NCI-H2029 treated with DMSO at 0.1 percent for 48 hours (cell line): ENCODE measurements around the gene TRIP10.

Experiments
- DNase-seq: peaks from one replicate; lab custom pipeline; 2025; lab: John Stamatoyannopoulos, UW

Gene TRIP10

GRCh38 chr19:6711605-6712004, 27.9 kb upstream of the TRIP10 start:
- no peak for DNase-seq

GRCh38 chr19:6712231-6712630, 27.2 kb upstream of the TRIP10 start:
- DNase-seq, result no peak

GRCh38 chr19:6712692-6713670, 26.5 kb upstream of the TRIP10 start:
- no peak for DNase-seq

GRCh38 chr19:6713773-6714692, 25.4 kb upstream of the TRIP10 start:
- DNase-seq, result no peak

DNA sequence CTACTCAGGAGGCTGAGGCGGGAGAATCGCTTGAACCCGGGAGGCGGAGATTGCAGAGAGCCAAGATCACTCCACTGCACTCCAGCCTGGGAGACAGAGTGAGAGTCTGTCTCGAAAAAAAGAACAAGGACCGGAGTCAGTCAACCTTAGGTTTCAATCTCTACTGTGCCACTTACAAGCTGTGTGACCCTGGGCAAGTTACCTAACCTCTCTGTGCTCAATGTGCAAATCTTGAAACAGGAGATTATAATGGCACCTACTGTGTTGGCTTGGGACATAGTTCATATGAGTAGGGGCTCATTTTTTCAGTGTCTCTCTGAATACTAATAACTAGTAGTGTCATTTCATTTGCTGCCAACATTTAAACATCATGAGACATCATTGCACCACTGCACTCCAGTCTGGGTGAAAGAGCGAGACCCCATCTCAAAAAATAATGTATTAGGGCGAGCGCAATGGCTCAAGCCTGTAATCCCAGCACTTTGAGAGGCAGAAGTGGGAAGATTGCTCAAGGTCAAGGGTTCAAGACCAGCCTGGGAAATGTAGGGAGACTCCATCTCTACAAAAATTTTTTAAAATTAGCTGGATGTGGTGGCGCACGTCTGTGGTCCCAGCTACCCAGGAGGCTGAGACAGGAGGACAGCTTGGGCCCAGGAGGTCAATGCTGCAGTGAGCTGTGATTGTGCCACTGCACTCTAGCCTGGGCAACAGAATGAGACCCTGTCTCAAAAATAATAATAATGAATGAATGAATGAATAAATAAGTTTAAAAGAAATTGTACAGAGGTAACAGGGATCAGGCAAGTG, 24.5 kb upstream of the TRIP10 start:
- DNase-seq, result no peak

DNA sequence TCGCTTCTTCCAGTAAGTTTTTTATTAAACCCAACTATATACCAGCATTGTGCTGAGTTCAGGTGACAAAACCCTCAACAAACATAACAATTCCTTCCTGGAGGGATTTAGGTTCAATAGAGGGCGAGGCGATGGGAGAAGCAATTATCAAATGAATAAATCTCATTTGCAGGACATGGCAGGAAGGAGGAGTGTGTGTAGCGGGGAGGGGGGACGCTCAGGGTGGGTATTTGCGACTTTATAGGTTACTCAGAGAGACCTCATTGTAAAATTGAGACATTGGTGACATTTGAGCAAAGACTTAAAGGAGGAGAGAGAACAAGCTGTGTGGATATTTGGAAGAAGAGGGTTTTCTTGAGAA, 22.9 kb upstream of the TRIP10 start:
- no peak for DNase-seq

DNA sequence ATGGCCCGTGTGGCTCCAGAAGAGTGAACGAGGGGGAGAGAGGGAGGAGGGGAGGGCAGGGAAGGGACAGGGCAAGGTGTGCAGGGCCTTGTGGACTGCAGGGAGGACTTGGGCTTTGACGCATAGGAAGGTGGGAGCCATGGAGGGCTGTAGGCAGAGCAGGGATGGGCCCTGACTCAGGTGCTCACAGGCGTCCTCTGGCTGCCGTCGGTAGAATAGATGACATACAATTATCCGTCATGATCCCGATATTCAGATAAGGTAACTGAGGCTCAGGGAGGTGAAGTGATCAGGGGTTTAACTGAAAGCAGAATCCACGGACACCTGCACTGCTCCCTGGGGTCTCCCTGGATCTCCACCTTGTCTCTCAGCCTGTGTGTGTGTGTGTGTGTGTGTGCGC, 22.4 kb upstream of the TRIP10 start:
- no peak for DNase-seq

GRCh38 chr19:6717441-6717971, 22.0 kb upstream of the TRIP10 start:
- no peak for DNase-seq

DNA sequence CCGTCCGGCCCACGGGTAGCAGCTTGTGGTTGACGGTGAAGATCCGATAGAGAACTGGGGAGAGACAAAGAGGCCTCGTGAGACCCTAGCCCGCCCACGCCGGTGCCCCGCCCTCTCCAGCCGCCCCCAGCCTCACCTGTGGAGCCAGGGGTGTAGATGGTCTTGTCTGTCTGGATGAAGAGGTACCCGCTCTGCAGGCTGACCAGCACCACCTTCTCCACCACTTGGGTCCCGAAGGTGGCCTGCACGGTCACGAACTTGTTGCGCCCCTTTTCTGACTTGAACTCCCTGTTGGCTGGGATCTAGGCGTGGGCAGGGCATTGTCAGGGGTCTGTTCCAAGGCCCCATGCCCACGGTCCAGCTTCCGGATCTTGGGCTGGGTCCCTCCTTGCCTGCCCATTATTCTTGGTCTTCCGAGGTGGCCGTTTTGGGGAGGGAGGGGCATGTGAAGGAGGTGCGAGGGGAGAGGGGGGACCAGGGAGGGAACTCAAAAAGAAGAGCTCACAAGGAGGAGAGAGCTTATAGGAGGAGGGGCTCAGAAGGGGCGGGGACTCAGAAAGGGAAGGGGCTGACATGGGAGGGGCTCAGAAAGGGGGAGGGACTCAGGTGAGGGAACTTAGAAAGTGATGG, 21.3 kb upstream of the TRIP10 start:
- DNase-seq, result no peak

DNA sequence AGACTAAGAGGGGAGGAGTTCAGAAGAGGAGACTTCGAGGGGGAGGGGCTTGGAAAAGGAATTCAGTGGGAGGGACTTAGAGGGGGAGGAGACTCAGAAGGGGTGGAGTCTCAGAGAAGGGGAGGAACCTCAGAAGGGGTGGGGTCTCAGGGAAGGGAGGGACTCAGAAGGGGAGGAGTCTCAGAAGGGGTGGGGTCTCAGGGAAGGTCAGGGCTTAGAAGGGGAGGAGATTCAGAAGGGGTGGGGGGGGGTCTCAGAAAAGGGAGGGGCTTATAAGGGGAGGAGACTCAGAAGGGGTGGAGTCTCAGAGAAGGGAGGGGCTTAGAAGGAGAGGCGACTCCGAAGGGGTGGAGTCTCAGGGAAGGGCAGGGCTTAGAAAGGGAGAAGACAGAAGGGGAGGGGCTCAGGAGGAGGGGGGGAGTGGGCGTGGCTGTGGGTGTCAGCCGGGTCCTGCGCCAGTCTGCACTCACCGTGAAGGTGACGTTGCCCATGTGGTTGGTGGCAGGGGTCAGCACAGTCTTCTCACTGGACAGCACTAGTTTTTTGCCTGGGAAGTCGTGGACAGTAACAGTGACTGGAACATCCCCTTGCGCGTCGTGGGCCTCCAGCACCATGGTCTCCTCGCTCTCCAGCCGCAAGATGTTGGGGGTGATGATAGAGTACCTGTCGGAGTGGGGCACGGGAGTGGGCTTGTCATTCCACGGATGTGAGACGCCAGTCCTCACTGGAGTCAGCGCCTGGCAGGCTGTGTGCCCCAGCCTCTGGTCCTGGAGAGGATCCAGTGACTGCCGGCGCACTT, 20.5 kb upstream of the TRIP10 start:
- no peak for DNase-seq

DNA sequence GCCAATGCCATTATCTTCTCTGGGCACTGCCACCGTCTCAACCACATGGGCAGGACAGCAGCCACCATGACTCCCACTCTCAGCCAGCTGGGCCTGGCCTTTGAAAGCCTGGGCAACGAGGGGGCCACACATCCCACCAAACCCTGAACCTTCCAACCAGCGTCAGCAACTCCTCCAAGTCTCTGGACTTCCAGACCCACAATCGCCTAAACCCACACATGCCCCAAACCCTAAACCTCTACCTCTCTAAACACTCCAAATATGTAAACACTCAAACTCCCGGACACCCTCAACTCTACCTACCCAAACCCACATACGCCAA, 20.0 kb upstream of the TRIP10 start:
- DNase-seq, result no peak

DNA sequence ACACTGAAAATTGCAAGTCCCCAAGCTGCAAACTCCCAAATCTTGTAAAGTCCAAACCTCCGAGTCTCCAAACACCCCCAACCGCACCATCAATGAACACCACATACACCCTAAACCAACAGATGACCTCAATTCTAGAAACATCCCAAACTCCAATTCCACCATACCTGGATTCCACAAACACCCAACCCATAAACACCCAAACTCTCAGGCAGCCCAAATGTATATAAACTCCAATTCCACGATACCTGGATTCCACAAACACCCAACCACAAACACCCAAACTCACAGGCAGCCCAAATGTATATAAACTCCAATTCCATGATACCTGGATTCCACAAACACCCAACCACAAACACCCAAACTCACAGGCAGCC, 19.5 kb upstream of the TRIP10 start:
- DNase-seq, result no peak

DNA sequence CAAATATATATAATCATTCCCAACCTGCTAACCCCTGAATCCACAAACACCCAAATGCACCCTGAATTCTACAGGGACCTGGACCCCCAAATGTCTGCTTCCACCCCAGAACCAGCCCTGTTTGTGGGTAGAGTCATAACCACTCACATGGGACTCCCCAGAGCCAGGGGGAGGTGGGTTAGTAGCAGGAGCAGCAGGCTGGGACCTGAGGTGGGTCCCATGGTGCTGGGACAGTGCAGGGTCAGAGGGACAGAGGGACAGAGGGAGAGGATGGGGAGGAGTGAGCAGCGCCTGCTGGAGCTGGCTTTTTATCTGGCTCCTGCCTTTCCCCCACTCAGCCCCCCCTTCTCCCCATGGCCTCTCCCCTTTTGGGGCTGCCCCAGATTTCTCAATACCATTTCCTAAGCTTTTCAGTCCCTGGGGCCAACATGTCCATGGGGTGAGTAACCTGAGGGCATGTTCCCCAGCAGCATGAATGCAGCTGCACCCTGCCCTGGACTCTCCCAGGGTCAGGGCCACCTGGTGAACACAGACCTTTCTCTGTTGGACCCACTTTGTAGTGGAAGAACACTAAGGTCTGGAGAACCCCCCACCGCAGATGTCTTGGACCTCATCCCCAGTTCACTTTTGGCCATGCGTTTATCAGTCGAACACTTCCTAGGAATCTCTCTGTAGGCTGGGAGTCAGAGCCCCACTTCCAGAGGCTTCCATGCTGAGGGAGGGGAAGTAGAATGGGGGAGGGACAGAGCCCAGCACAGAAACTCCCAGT, 18.9 kb upstream of the TRIP10 start, which contains the start of gene C3:
TSS of gene C3 (minus strand) at position 282 of the 769 bp plus-strand sequence. CDS start at position 221, 61 bp downstream.
- DNase-seq, result no peak

DNA sequence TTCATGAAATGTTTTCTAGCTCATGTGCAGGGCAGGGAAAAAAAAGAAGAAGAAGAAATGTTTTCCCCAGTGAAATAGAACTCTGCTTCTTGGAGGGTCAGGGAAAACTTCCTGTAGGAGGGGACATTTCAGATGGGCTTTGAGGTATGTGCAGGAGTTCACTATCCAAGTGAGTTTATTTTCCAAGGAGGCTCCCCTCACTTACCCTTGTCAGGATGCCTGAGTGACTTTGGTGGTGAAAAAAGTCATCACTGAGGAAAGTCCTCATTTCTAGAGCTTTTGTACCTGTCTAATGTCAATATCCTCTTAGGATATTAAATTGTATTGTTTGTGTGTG, 18.4 kb upstream of the TRIP10 start:
- no peak for DNase-seq

GRCh38 chr19:6721773-6722172, 17.7 kb upstream of the TRIP10 start:
- DNase-seq, result no peak

DNA sequence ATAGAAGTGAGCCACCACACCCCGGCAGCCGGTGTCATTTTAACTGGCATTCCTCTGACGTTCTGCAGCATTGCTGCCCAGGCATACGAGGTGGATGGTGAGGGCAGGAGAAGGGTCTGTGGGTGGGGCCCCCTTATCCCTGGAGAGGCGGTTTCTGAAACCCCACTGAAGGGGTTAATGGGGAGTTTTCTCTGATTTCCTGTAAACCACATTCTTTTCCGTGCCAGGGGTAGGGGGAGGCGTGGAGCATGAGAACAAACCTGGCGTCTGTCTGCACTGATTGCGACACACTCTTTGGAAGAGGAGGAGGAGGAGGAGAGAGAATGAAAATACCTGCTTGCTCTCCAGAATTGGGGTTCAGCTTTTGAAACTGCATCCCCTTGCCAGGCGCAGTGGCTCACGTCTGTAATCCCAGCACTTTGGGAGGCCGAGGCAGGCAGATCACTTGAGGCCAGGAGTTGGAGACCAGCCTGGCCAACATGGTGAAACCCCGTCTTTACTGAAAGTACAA, 16.3 kb upstream of the TRIP10 start:
- DNase-seq, result no peak

GRCh38 chr19:6723738-6724137, 15.7 kb upstream of the TRIP10 start:
- DNase-seq, result no peak

DNA sequence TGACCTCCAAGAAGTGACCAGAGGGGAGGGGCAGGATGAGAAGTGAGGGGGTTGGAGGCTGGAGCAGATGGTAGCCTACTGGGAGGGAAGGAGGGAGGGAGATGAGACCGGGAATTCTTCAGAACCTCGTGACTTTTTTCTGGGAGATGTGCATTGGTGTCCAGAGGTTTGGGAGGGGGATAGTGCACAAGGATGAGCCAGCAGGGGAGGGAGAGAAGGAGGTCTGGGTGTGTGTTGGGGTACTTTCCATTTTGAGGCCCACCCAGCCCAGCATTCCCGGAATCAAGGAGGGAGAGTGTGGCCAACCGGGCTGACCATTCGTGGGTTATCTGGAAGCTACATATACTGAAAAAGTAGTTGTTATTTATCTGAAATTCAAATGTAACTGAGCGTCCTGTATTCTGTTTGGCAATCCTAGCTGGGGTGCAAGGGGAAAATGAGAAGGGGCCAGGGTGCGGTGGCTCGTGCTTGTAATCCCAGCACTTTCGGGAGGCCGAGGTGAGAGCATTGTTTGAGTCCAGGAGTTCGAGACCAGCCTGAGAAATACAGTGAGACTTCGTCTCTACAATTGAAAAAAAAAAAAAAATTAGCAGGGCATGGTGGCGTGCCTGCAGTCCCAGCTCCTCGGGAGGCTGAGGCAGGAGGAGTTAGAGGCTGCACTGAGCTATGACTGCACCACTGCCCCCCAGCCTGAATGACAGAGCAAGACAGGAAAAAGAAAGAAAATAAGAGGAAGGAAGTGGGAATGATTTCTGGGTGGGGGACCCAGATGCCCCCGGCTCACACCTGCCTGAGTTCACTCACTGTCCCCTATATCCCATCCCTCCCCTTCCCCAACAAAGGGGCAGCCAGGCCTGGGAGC, 14.6 kb upstream of the TRIP10 start:
- DNase-seq, result no peak
